ENCODE results near the gene TAL2.
A peak's percentile ranks its signal among the peaks of the same experiment; 100 is the strongest.
"Not testable (repeated sequence)": the region's sequence is repeated elsewhere in the genome, so short reads cannot be mapped to it uniquely, and the experiment has no call there.

The TAL2 gene

GRCh38 chr9:105693435-105694189, 31.4 kb downstream of the TAL2 start:
- Mint-ChIP-seq H3K27ac (no peak overlapping the region), H3K9me3 (no peaks in the 10 kb centered on the region), H3K36me3 (no peaks in the 10 kb centered on the region), H3K4me3 (peak overlapping the region; percentile 82), H3K4me1 (peaks cover 37% of the 10 kb centered on the region), H3K27me3 (peaks cover 17% of the 10 kb centered on the region)

- no peaks in the 10 kb centered on the region for H3K9me3 Mint-ChIP-seq
- peaks cover 17% of the 10 kb centered on the region for H3K27me3 Mint-ChIP-seq
- H3K4me3 Mint-ChIP-seq: peak within 1 kb of the TSS; percentile 93
- H3K4me1 Mint-ChIP-seq: peaks cover 44% of the 10 kb centered on the region
- peak within 1 kb of the TSS; percentile 66 for H3K27ac Mint-ChIP-seq
- H3K36me3 Mint-ChIP-seq: no peaks in the 10 kb centered on the region
Observed at GRCh38 chr9:105694190-105694847, 32.1 kb downstream of the TAL2 start, which contains the start of gene TMEM38B. Gene TMEM38B, plus strand, starts transcription at chr9:105694541. Its CDS starts 120 bp downstream, at chr9:105694661.

GRCh38 chr9:105694848-105695581, 32.8 kb downstream of the TAL2 start:
- H3K4me3 Mint-ChIP-seq: peak overlapping the region; percentile 93
- peaks cover 12% of the 10 kb centered on the region for H3K27me3 Mint-ChIP-seq
- H3K4me1 Mint-ChIP-seq: peaks cover 51% of the 10 kb centered on the region
- H3K9me3 Mint-ChIP-seq: no peaks in the 10 kb centered on the region
- H3K36me3 Mint-ChIP-seq: no peaks in the 10 kb centered on the region
- peak overlapping the region; percentile 9 for H3K27ac Mint-ChIP-seq

GRCh38 chr9:105696219-105696793, 34.0 kb downstream of the TAL2 start:
- Mint-ChIP-seq H3K4me3 (peak overlapping the region; percentile 42), H3K27ac (no peak overlapping the region), H3K4me1 (peaks cover 64% of the 10 kb centered on the region), H3K27me3 (peaks cover 9% of the 10 kb centered on the region), H3K36me3 (no peaks in the 10 kb centered on the region), H3K9me3 (no peaks in the 10 kb centered on the region)

GRCh38 chr9:105697871-105698270, 35.6 kb downstream of the TAL2 start:
- H3K27me3 Mint-ChIP-seq: peaks cover 3% of the 10 kb centered on the region
- H3K27ac Mint-ChIP-seq: no peak overlapping the region
- H3K36me3 Mint-ChIP-seq: no peaks in the 10 kb centered on the region
- H3K9me3 Mint-ChIP-seq: no peaks in the 10 kb centered on the region
- H3K4me3 Mint-ChIP-seq: no peak overlapping the region
- peaks cover 67% of the 10 kb centered on the region for H3K4me1 Mint-ChIP-seq

- Mint-ChIP-seq H3K36me3 (no peaks in the 10 kb centered on the region), H3K27me3 (peaks cover 2% of the 10 kb centered on the region), H3K27ac (no peak overlapping the region), H3K9me3 (no peaks in the 10 kb centered on the region), H3K4me3 (no peak overlapping the region), H3K4me1 (peaks cover 66% of the 10 kb centered on the region)
Observed at GRCh38 chr9:105698348-105698870, 36.2 kb downstream of the TAL2 start.

GRCh38 chr9:105700668-105701067, 38.4 kb downstream of the TAL2 start:
- H3K27me3 Mint-ChIP-seq: no peaks in the 10 kb centered on the region
- no peak overlapping the region for H3K27ac Mint-ChIP-seq
- peaks cover 53% of the 10 kb centered on the region for H3K4me1 Mint-ChIP-seq
- H3K9me3 Mint-ChIP-seq: no peaks in the 10 kb centered on the region
- H3K36me3 Mint-ChIP-seq: no peaks in the 10 kb centered on the region
- H3K4me3 Mint-ChIP-seq: no peak overlapping the region

GRCh38 chr9:105701145-105701544, 38.9 kb downstream of the TAL2 start:
- Mint-ChIP-seq H3K9me3 (no peaks in the 10 kb centered on the region), H3K27ac (no peak overlapping the region), H3K36me3 (peaks cover under 1% of the 10 kb centered on the region), H3K27me3 (no peaks in the 10 kb centered on the region), H3K4me1 (peaks cover 51% of the 10 kb centered on the region), H3K4me3 (no peak overlapping the region)

- Mint-ChIP-seq H3K4me1 (peaks cover 46% of the 10 kb centered on the region), H3K4me3 (no peak overlapping the region), H3K27ac (no peak overlapping the region), H3K36me3 (peaks cover 3% of the 10 kb centered on the region), H3K27me3 (no peaks in the 10 kb centered on the region), H3K9me3 (no peaks in the 10 kb centered on the region)
Observed at GRCh38 chr9:105702207-105702606, 40.0 kb downstream of the TAL2 start.

- not testable (repeated sequence) for H3K9me3 Mint-ChIP-seq, H3K36me3 Mint-ChIP-seq, H3K27ac Mint-ChIP-seq, H3K27me3 Mint-ChIP-seq, H3K4me3 Mint-ChIP-seq
- peaks cover 43% of the 10 kb centered on the region for H3K4me1 Mint-ChIP-seq
Observed at GRCh38 chr9:105703638-105704037, 41.4 kb downstream of the TAL2 start.

GRCh38 chr9:105706156-105706555, 43.9 kb downstream of the TAL2 start:
- Mint-ChIP-seq H3K9me3 (no peaks in the 10 kb centered on the region), H3K4me3 (no peak overlapping the region), H3K36me3 (peaks cover 8% of the 10 kb centered on the region), H3K4me1 (peaks cover 21% of the 10 kb centered on the region), H3K27me3 (no peaks in the 10 kb centered on the region), H3K27ac (no peak overlapping the region)

- peak overlapping the region; percentile 93 for H3K27ac Mint-ChIP-seq
Observed at GRCh38 chr9:105708405-105708804, 46.1 kb downstream of the TAL2 start.

GRCh38 chr9:105710638-105711037, 48.4 kb downstream of the TAL2 start:
- H3K4me3 Mint-ChIP-seq: no peak overlapping the region
- H3K4me1 Mint-ChIP-seq: peaks cover 20% of the 10 kb centered on the region
- H3K27ac Mint-ChIP-seq: no peak overlapping the region
- no peaks in the 10 kb centered on the region for H3K27me3 Mint-ChIP-seq
- no peaks in the 10 kb centered on the region for H3K9me3 Mint-ChIP-seq
- H3K36me3 Mint-ChIP-seq: peaks cover 10% of the 10 kb centered on the region

More at GRCh38 chr9:105708405-105708804, 46.1 kb downstream of the TAL2 start:
- H3K36me3 Mint-ChIP-seq: peaks cover 10% of the 10 kb centered on the region
- no peaks in the 10 kb centered on the region for H3K27me3 Mint-ChIP-seq
- H3K4me1 Mint-ChIP-seq: peaks cover 16% of the 10 kb centered on the region
- H3K9me3 Mint-ChIP-seq: no peaks in the 10 kb centered on the region
- peak overlapping the region; percentile 80 for H3K4me3 Mint-ChIP-seq

- H3K27me3 Mint-ChIP-seq: no peaks in the 10 kb centered on the region
- peaks cover 16% of the 10 kb centered on the region for H3K4me1 Mint-ChIP-seq
Observed at GRCh38 chr9:105711867-105712266, 49.6 kb downstream of the TAL2 start.

GRCh38 chr9:105712297-105712696, 50.0 kb downstream of the TAL2 start:
- Mint-ChIP-seq H3K27me3 (no peaks in the 10 kb centered on the region), H3K27ac (no peak overlapping the region), H3K4me3 (no peak overlapping the region), H3K4me1 (peaks cover 16% of the 10 kb centered on the region), H3K9me3 (no peaks in the 10 kb centered on the region), H3K36me3 (peaks cover 7% of the 10 kb centered on the region)

More at GRCh38 chr9:105711867-105712266, 49.6 kb downstream of the TAL2 start:
- H3K4me3 Mint-ChIP-seq: no peak overlapping the region
- H3K9me3 Mint-ChIP-seq: no peaks in the 10 kb centered on the region
- H3K27ac Mint-ChIP-seq: no peak overlapping the region
- H3K36me3 Mint-ChIP-seq: peaks cover 7% of the 10 kb centered on the region
